OCI-LY3 (cell line): ENCODE results near the gene PHC2.

ENCODE experiments used
- H2AFZ ChIP-seq: fragments of 200-600, 300-600 bp; shearing (Covaris generic); 2 replicates; pipeline ENCODE4 v1.6.0; 2014; ENCODE audit warnings: antibody characterized with exemption, low read depth, low read length
- H3K27ac ChIP-seq: fragments of 200-600, 300-600 bp; sonication (generic); 2 replicates; pipeline ENCODE4 v1.5.1; 2014; ENCODE audit warnings: mild to moderate bottlenecking, low read length, moderate library complexity, mixed read lengths
- H3K27me3 ChIP-seq: fragments of 200-600, 300-600 bp; sonication (generic); 2 replicates; pipeline ENCODE4 v1.6.1; 2014; ENCODE audit warnings: low read depth, low read length, mixed read lengths
- H3K36me3 ChIP-seq: fragments of 200-600, 300-600 bp; sonication (generic); replicated peaks from 2 replicates; pipeline ENCODE3; 2014; ENCODE audit warnings: low read depth, low read length, mixed read lengths
- H3K4me1 ChIP-seq: fragments of 300-600, 200-600 bp; sonication (generic); 2 replicates; pipeline ENCODE4 v1.6.1; 2014; ENCODE audit warnings: low read length, mixed read lengths
- H3K4me2 ChIP-seq: fragments of 200-600, 300-600 bp; sonication (generic); 2 replicates; pipeline ENCODE4 v1.6.1; 2014; ENCODE audit warnings: low read length, mixed read lengths
- H3K4me3 ChIP-seq: fragments of 300-600, 200-600 bp; sonication (generic); 2 replicates; pipeline ENCODE4 v1.5.1; 2014; ENCODE audit warnings: antibody characterized with exemption, mild to moderate bottlenecking, low read length, moderate library complexity
- H3K79me2 ChIP-seq: fragments of 300-600, 200-600 bp; shearing (Covaris generic); 2 replicates; pipeline ENCODE4 v1.6.1; 2014; ENCODE audit warnings: mild to moderate bottlenecking, low read length, mixed read lengths
- H3K9ac ChIP-seq: fragments of 300-600, 200-600 bp; shearing (Covaris generic); 2 replicates; pipeline ENCODE4 v1.6.0; 2014; ENCODE audit warnings: mild to moderate bottlenecking, low read length, moderate library complexity
- H3K9me3 ChIP-seq: fragments of 200-600, 300-600 bp; shearing (Covaris generic); 2 replicates; pipeline ENCODE4 v1.6.1; 2014; ENCODE audit warnings: low read length, mixed read lengths; ENCODE audit not compliant: insufficient read depth
- H4K20me1 ChIP-seq: fragments of 200-600, 300-600 bp; sonication (generic); 2 replicates; pipeline ENCODE4 v1.6.1; 2016; ENCODE audit warnings: low read length, mixed read lengths; ENCODE audit not compliant: insufficient read depth
- CTCF ChIP-seq: fragments of 200-600, 300-600 bp; sonication (generic); IDR thresholded peaks from 2 replicates; pipeline ENCODE4 v1.5.1; 2014; ENCODE audit warnings: antibody characterized with exemption, low read length, low read depth
- EZH2phosphoT487 ChIP-seq: fragments of 200-600 bp; shearing (Covaris generic); IDR thresholded peaks from 2 replicates; pipeline ENCODE4 v1.6.1; 2018; ENCODE audit warnings: antibody characterized with exemption, mixed run types, low read depth

Gene PHC2

DNA sequence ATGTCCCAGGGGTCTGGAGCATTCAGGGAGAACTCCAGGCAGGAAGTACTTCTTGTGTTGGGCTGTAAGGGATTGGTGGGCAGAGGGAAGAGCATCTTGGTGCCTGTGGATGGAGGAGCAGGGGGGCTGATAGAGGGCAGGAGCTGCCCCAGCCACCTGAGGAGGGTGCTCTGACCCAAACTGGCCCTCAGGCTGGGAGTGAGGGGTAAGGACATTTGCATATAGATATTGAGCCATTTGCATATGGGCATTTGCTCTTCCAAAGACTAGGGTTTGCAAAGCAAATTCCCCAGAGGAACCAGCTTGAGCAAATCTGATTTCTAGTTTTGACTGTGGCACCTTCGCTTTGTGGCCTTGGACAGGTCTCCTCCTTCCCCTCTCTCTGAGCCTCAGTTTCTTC is 156.4 kb downstream of the PHC2 start:
- Histone ChIP-seq H3K9ac (no peak overlapping the region), H3K27ac (no peak overlapping the region), H3K36me3 (no peaks in the 10 kb centered on the region), H3K4me3 (no peak overlapping the region), H4K20me1 (peaks cover 18% of the 10 kb centered on the region; the same call in 1 of the 2 replicates), H3K27me3 (no peaks in the 10 kb centered on the region), H3K4me1 (peaks cover 21% of the 10 kb centered on the region), H3K4me2 (peak overlapping the region; percentile 53), H2AFZ (no peak overlapping the region), H3K79me2 (no peaks in the 10 kb centered on the region), H3K9me3 (no peaks in the 10 kb centered on the region)
- TF ChIP-seq EZH2phosphoT487 (no peak), CTCF (no peak)

DNA sequence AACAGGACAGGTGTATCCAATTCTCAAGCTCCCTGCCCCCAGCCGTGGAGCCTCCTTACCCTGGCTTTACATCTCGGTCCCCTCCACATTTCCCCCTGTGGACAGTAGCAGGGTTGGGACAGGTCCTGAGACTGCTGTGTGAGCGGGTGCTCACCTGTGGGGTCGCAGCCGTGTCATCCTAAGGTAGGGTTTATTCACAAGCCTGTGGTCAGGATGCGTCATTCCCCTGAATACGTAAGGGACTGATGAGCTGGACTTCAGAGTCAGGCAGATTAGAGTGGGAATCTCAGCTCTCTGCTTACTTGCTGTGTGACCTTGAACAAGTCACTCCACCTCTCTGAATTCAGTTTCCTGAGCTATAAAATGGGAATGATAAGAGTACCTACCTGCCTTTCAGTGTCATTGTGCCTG is 156.9 kb downstream of the PHC2 start:
- Histone ChIP-seq H3K79me2 (no peaks in the 10 kb centered on the region), H3K4me3 (no peak overlapping the region), H2AFZ (no peak overlapping the region), H3K9me3 (no peaks in the 10 kb centered on the region), H3K27me3 (no peaks in the 10 kb centered on the region), H3K4me1 (peaks cover 21% of the 10 kb centered on the region), H3K9ac (no peak overlapping the region), H3K4me2 (peak overlapping the region; percentile 53), H4K20me1 (peaks cover 18% of the 10 kb centered on the region; the same call in 1 of the 2 replicates), H3K27ac (no peak overlapping the region), H3K36me3 (no peaks in the 10 kb centered on the region)
- TF ChIP-seq EZH2phosphoT487 (no peak), CTCF (no peak)
